IMR-90 (cell line): ENCODE data around the gene PITPNM1. TPM values are rescaled to one million over a fixed set of nuclear protein-coding genes. Genes with fewer than 3 reads are reported as not detected.

ENCODE experiments used
- ATAC-seq: fragments of 200-7000 bp; cut with Tn5 transposase; 2 replicates; pipeline ENCODE4 v1.9.1; 2020; ENCODE audit warnings: low read depth, mild to moderate bottlenecking, moderate library complexity
- BruUV-seq: library from RNA; stranded (reverse); fragments of 400-500 nt; replicated peaks from 2 replicates; lab custom pipeline; 2021; lab: Mats Ljungman, UMichigan
- CTCF ChIA-PET: fragments of 300-600 bp; formaldehyde crosslinking; extraction: SDS; loops from one replicate; lab custom pipeline; 2021; ENCODE audit warnings: antibody characterized with exemption; lab: Yijun Ruan, JAX
- POLR2A ChIA-PET: fragments of 300-600 bp; sonication (Branson Sonifier 250); formaldehyde crosslinking; loops from one replicate; lab custom pipeline; 2022; ENCODE audit warnings: antibody characterized with exemption; ENCODE audit not compliant: unreplicated experiment; lab: Charles Lee
- DNase-seq: peaks from one replicate; pipeline ENCODE4 v3.0.0; 2013
- H2AFZ ChIP-seq: replicated peaks from 2 replicates; pipeline ENCODE3; 2013; ENCODE audit warnings: low read length, mild to moderate bottlenecking; ENCODE audit not compliant: poor library complexity
- H2AK5ac ChIP-seq: 2 replicates; pipeline ENCODE4 v1.6.1; 2013; ENCODE audit warnings: low read depth, low read length, inconsistent platforms
- H2AK9ac ChIP-seq: replicated peaks from 2 replicates; pipeline ENCODE3; 2013; ENCODE audit warnings: mild to moderate bottlenecking, low read depth, low read length, moderate library complexity; ENCODE audit not compliant: poor library complexity
- H2BK120ac ChIP-seq: 2 replicates; pipeline ENCODE4 v1.6.1; 2013; ENCODE audit warnings: low read depth, low read length, inconsistent platforms
- H2BK15ac ChIP-seq: 3 replicates; pipeline ENCODE4 v1.6.1; 2013; ENCODE audit warnings: low read depth, low read length, inconsistent platforms
- H2BK20ac ChIP-seq: 2 replicates; pipeline ENCODE4 v1.6.1; 2013; ENCODE audit warnings: low read depth, mild to moderate bottlenecking, inconsistent platforms, low read length, moderate library complexity
- H2BK5ac ChIP-seq: 2 replicates; pipeline ENCODE4 v1.6.1; 2013; ENCODE audit warnings: mild to moderate bottlenecking, low read depth, low read length, inconsistent platforms; ENCODE audit not compliant: poor library complexity, severe bottlenecking
- H3K14ac ChIP-seq: replicated peaks from 2 replicates; pipeline ENCODE4 v1.6.1; 2013; ENCODE audit warnings: low read depth, low read length, inconsistent platforms
- H3K18ac ChIP-seq: 2 replicates; pipeline ENCODE4 v1.6.1; 2013; ENCODE audit warnings: low read depth, low read length, control low read depth
- H3K23ac ChIP-seq: 2 replicates; pipeline ENCODE4 v1.6.1; 2013; ENCODE audit warnings: low read depth, low read length, inconsistent platforms
- H3K27ac ChIP-seq: 2 replicates; pipeline ENCODE4 v1.5.1; 2013; ENCODE audit warnings: mild to moderate bottlenecking, control low read depth, low read length; ENCODE audit not compliant: insufficient read depth
- H3K27me3 ChIP-seq: 2 replicates; pipeline ENCODE4 v1.6.1; 2013; ENCODE audit warnings: low read length; ENCODE audit not compliant: control insufficient read depth, insufficient read depth
- H3K36me3 ChIP-seq: 2 replicates; pipeline ENCODE4 v1.6.1; 2013; ENCODE audit warnings: low read length, mixed read lengths; ENCODE audit not compliant: control insufficient read depth, insufficient read depth
- H3K4ac ChIP-seq: 2 replicates; pipeline ENCODE4 v1.6.1; 2013; ENCODE audit warnings: low read depth, low read length, inconsistent platforms
- H3K4me1 ChIP-seq: 2 replicates; pipeline ENCODE4 v1.6.1; 2013; ENCODE audit warnings: low read length, mixed read lengths; ENCODE audit not compliant: control insufficient read depth, insufficient read depth
- H3K4me2 ChIP-seq: 2 replicates; pipeline ENCODE4 v1.6.1; 2013; ENCODE audit warnings: low read depth, mild to moderate bottlenecking, control low read depth, low read length, moderate library complexity
- H3K4me3 ChIP-seq: 2 replicates; pipeline ENCODE4 v1.5.1; 2013; ENCODE audit warnings: low read depth, mild to moderate bottlenecking, control low read depth, low read length, moderate library complexity; ENCODE audit not compliant: insufficient read depth
- H3K56ac ChIP-seq: 2 replicates; pipeline ENCODE4 v1.6.1; 2013; ENCODE audit warnings: low read length, inconsistent platforms; ENCODE audit not compliant: insufficient read depth; ENCODE audit errors: extremely low read depth
- H3K79me1 ChIP-seq, 2 experiments: 2 replicates each; pipeline ENCODE4 v1.6.1; 2013; ENCODE audit warnings: low read length in 2 of 2, inconsistent platforms in 1 of 2, low read depth in 1 of 2
- H3K9ac ChIP-seq: 2 replicates; pipeline ENCODE4 v1.6.1; 2013; ENCODE audit warnings: low read depth, low read length, control low read depth
- H3K9me1 ChIP-seq: 2 replicates; pipeline ENCODE4 v1.6.1; 2013; ENCODE audit warnings: low read length, inconsistent platforms; ENCODE audit not compliant: insufficient read depth
- H3K9me3 ChIP-seq: 2 replicates; pipeline ENCODE4 v1.6.1; 2013; ENCODE audit warnings: low read length; ENCODE audit not compliant: control insufficient read depth, insufficient read depth
- H4K20me1 ChIP-seq: 2 replicates; pipeline ENCODE4 v1.6.1; 2013; ENCODE audit warnings: low read length, inconsistent platforms; ENCODE audit not compliant: insufficient read depth
- H4K5ac ChIP-seq: 2 replicates; pipeline ENCODE4 v1.6.1; 2013; ENCODE audit warnings: mild to moderate bottlenecking, low read depth, low read length, control low read depth
- H4K8ac ChIP-seq, 2 experiments: 2 replicates each; pipeline ENCODE4 v1.6.1; 2013; ENCODE audit warnings: low read depth in 2 of 2, low read length in 2 of 2, control low read depth in 1 of 2, inconsistent platforms in 1 of 2
- H4K91ac ChIP-seq: 2 replicates; pipeline ENCODE4 v1.6.1; 2013; ENCODE audit warnings: low read depth, low read length, inconsistent platforms; ENCODE audit not compliant: insufficient read depth
- ELK1 ChIP-seq: fragments of 150-350 bp; IDR thresholded peaks from 2 replicates; pipeline ENCODE4 v1.6.1; 2016; ENCODE audit warnings: low read depth, mild to moderate bottlenecking, low read length, moderate library complexity, borderline replicate concordance
- MAFK ChIP-seq: IDR thresholded peaks from 2 replicates; pipeline ENCODE4 v1.6.1; 2012; ENCODE audit warnings: low read depth, low read length, improper control_type of control experiment
- MXI1 ChIP-seq: IDR thresholded peaks from 2 replicates; pipeline ENCODE4 v1.6.1; 2012; ENCODE audit warnings: low read depth, mild to moderate bottlenecking, low read length, moderate library complexity, borderline replicate concordance
- WGBS, 2 experiments: methylation state at CpG; one replicate each; pipeline versions ENCODE4 v1.1.5 to v1.1.7; 2013; ENCODE audit warnings: missing lambda C conversion rate in 2 of 2; ENCODE audit not compliant: insufficient read length in 1 of 2; ENCODE audit errors: extremely low coverage in 2 of 2; 5-methylcytosine and 5-hydroxymethylcytosine counted together
- dilution Hi-C: fragments of 300-500 bp; cut with HindIII; formaldehyde crosslinking; loops from one replicate; pipeline ENCODE4 v1.14.3; 2018; ENCODE audit warnings: low sequenced_read_pairs; ENCODE audit not compliant: unreplicated experiment
- in situ Hi-C: fragments of 300-500 bp; cut with MboI; formaldehyde crosslinking; loops from 3 replicates; pipeline ENCODE4 v1.14.3; 2019; ENCODE audit warnings: low sequenced_read_pairs, inconsistent platforms, mixed read lengths
- intact Hi-C: fragments of 100-400 bp; cut with micrococcal nuclease; formaldehyde crosslinking; loops from 2 replicates; pipeline ENCODE4 v1.10.0; 2022
- polyA plus RNA-seq, 3 experiments: library from polyadenylated mRNA; depleted of rRNA; stranded (reverse); fragments of >200 nt; gene quantifications; 2 replicates each; pipeline ENCODE4 v1.2.3, GENCODE V29; 2012; ENCODE audit warnings: low replicate concordance in 1 of 3
- total RNA-seq: library from RNA; depleted of rRNA; stranded (reverse); fragments of >200 nt; gene quantifications from 2 replicates; pipeline ENCODE4 v1.2.3, GENCODE V29; 2012

Gene PITPNM1
- total and polyA plus RNA-seq, 2 of the 4 experiments (the other 2 are of a cell fraction) = 5.0 to 15.4 TPM

DNA sequence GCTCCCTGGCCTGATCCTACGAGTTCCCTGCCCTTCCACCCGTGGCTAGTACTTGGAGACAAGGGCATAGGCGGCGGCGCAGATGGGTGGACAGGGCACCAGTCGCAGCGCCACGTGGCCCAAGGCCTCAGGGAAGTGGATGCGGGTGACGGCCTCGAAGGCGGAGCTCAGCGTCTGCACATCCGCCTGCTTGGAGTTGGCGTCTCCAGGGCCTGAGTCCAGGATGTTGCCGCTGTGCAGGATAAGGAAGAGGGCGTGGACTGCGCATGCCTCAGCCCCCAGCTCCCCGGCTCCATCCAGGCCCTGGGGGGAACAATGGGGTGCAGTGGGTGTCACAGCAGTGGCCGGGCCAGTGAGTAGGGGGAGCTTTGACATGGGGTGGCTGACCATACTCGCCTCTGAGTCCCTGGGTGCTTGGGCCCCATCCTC, 6.6 kb downstream of the PITPNM1 start:
- 89% methylated on average over 13 of the region's 21 CpGs; no CpG with 5 or more reads in 1 of the 2 experiments for WGBS, 2 experiments
- Histone ChIP-seq H3K23ac (no peak overlapping the region), H2AK9ac (no peak overlapping the region), H4K20me1 (no peaks in the 10 kb centered on the region), H2AFZ (peak overlapping the region; percentile 33), H3K56ac (no peak overlapping the region), H2BK120ac (no peak overlapping the region), H4K5ac (no peak overlapping the region), H3K4me3 (no peak overlapping the region), H2BK15ac (no peak overlapping the region), H2AK5ac (no peak overlapping the region), H3K9me1 (peaks cover 4% of the 10 kb centered on the region), H3K36me3 (peaks cover 32% of the 10 kb centered on the region), H3K14ac (no peak overlapping the region), H3K79me1 (peaks cover 4 to 18% of the 10 kb centered on the region in 2 experiments; a peak in 3 of 4 replicates), H3K9ac (no peak overlapping the region), H3K4me1 (no peaks in the 10 kb centered on the region), H3K4me2 (no peak overlapping the region), H2BK5ac (no peak overlapping the region), H4K8ac (no peak overlapping the region), H3K18ac (no peak overlapping the region), H3K27me3 (no peaks in the 10 kb centered on the region), H4K91ac (no peak overlapping the region), H3K9me3 (no peaks in the 10 kb centered on the region), H2BK20ac (no peak overlapping the region), H3K27ac (no peak overlapping the region), H3K4ac (no peak overlapping the region)
- no TSS peak for BruUV-seq
- dilution Hi-C loops (no loop called here), intact Hi-C loops (no loop called here), in situ Hi-C loops (no loop called here)
- no peak for DNase-seq
- ChIA-PET CTCF (no interaction called here), POLR2A (no interaction called here)
- TF ChIP-seq ELK1 = no peak
- TF ChIP-seq MXI1 = no peak
- no peak for TF ChIP-seq MAFK
- ATAC-seq = no peak
